NCI-H446 (cell line): ENCODE results near the gene LETM1.
"Not testable (repeated sequence)": the region's sequence is repeated elsewhere in the genome, so short reads cannot be mapped to it uniquely, and the experiment has no call there.

Experiments used
- DNase-seq, 2 experiments: peaks; one replicate each; lab custom pipeline; 2025; lab: John Stamatoyannopoulos, UW

LETM1 gene

GRCh38 chr4:1851575-1852410 lies 4.2 kb downstream of the LETM1 start:
- DNase-seq: no peak

- no peak for DNase-seq
These were observed 4.8 kb downstream of the LETM1 start for GRCh38 chr4:1851160-1851559.

- no peak for DNase-seq
These were observed 5.7 kb downstream of the LETM1 start for GRCh38 chr4:1850276-1850675.

GRCh38 chr4:1846580-1846979 lies 9.4 kb downstream of the LETM1 start:
- DNase-seq: no peak

GRCh38 chr4:1844618-1845017 lies 11.3 kb downstream of the LETM1 start:
- not testable (repeated sequence) for DNase-seq

GRCh38 chr4:1843852-1844251 lies 12.1 kb downstream of the LETM1 start:
- DNase-seq: no peak

- DNase-seq: no peak
These were observed 12.9 kb downstream of the LETM1 start for GRCh38 chr4:1842993-1843448.

GRCh38 chr4:1842339-1842895 lies 13.5 kb downstream of the LETM1 start:
- DNase-seq: no peak

- DNase-seq: no peak
These were observed 14.1 kb downstream of the LETM1 start for GRCh38 chr4:1841887-1842210.

- DNase-seq: no peak
These were observed 14.6 kb downstream of the LETM1 start for GRCh38 chr4:1841201-1841886.

GRCh38 chr4:1839282-1839681 lies 16.7 kb downstream of the LETM1 start:
- no peak for DNase-seq

GRCh38 chr4:1837069-1837468 lies 18.9 kb downstream of the LETM1 start:
- no peak for DNase-seq

GRCh38 chr4:1836650-1837049 lies 19.3 kb downstream of the LETM1 start:
- no peak for DNase-seq

GRCh38 chr4:1835836-1836235 lies 20.1 kb downstream of the LETM1 start:
- DNase-seq: not testable (repeated sequence)

- DNase-seq: no peak
These were observed 21.7 kb downstream of the LETM1 start for GRCh38 chr4:1834047-1834775.

- DNase-seq: no peak
These were observed 22.5 kb downstream of the LETM1 start for GRCh38 chr4:1833307-1834046.

GRCh38 chr4:1832690-1833089 lies 23.3 kb downstream of the LETM1 start:
- DNase-seq: no peak

- no peak for DNase-seq
These were observed 24.6 kb downstream of the LETM1 start for GRCh38 chr4:1831331-1831730.

GRCh38 chr4:1830642-1831228 lies 25.2 kb downstream of the LETM1 start:
- no peak for DNase-seq

- DNase-seq: no peak
These were observed 25.7 kb downstream of the LETM1 start for GRCh38 chr4:1830234-1830633.
